Stimulated activated CD8-positive, alpha-beta memory T cell treated with anti-CD3 and anti-CD28 coated beads, Interleukin-12 subunit alpha, Interleukin-12 subunit beta, amount 100 ng/mL, for 4 hours (primary cell): Measurements from ENCODE around the gene ALKBH8.
"Not testable (repeated sequence)": the region's sequence is repeated elsewhere in the genome, so short reads cannot be mapped to it uniquely, and the experiment has no call there.

Source experiments
- DNase-seq: peaks from one replicate; pipeline ENCODE4 v3.0.0-alpha.2; 2020; ENCODE audit warnings: low read depth

The ALKBH8 gene

DNA sequence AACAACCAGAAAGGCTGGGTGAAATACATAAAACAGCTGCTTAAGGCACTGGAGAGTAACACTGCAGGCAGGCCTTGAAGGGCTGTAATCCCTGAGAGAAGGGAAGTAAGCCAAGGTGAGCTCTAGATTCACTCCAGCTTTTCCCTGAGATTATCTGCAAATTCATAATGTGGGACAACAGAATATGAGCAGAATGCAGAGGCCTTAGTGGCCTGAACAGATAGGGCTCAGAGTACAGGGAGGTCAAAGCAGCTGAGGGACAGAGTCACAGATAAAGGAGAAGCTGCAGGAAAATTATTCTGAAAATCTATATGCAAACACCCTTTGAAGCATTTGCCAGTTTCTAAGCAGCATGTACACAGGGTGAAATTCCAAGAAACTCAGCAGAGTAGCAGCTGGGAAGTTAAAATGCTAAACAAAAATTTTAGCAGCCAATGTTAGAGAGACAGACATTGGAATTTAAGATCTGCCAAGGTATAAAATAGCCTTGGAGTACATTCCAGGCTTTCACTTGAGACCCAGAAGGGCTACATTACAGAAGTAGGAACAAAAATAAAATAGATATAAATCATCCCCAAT, 59.8 kb downstream of the ALKBH8 start:
- no peak for DNase-seq

DNA sequence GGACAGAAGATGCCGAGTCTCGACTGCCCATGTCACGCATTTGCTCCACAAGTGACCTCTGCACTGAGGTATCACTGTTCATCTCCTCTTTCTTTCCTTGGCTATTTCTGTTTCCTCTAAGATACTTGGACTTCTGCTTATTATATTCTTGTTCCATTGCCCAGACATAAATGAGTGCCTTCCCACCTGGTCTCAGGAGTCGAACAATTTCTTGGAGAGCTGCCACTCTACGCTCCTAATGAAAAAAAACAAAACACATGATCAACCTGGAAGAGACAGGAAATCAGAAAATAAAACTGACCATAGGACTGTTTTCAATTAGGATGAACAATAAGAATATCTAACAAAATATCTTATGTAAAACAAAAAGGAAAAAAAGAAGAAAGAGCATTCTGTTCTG, 60.6 kb downstream of the ALKBH8 start:
- DNase-seq = no peak

DNA sequence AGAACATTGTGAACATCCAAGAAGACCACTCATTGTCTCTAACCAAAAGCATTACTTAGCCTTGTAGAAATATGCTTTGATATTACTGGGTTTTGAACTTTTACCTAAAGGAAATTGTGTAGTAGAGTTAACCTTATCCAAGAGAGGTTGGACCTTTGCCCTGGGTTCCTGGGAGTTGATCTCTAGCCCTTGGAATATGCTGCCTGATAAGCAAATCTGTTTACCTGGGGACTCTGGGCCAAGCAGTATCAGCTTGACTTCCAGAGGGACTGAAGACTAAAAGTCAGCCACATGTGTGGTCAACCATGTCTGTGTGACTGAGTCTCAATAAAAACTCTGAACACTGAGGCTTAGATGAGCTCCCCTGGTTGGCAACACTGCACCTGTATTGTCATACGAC, 63.8 kb downstream of the ALKBH8 start:
- no peak for DNase-seq

DNA sequence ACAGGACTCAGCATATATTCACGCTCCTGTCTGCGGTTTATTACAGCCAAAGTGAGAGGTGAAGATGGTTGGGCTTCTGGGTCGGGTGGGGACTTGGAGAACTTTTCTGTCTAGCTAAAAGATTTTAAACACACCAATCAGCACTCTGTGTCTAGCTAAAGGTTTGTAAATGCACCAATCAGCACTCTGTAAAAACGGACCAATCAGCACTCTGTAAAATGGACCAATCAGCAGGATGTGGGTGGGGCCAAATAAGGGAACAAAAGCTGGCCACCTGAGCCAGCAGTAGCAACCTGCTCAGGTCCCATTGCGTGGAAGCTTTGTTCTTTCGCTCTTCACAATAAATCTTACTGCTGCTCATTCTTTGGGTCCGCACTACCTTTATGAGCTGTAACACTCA, 68.2 kb downstream of the ALKBH8 start:
- DNase-seq = not testable (repeated sequence)

DNA sequence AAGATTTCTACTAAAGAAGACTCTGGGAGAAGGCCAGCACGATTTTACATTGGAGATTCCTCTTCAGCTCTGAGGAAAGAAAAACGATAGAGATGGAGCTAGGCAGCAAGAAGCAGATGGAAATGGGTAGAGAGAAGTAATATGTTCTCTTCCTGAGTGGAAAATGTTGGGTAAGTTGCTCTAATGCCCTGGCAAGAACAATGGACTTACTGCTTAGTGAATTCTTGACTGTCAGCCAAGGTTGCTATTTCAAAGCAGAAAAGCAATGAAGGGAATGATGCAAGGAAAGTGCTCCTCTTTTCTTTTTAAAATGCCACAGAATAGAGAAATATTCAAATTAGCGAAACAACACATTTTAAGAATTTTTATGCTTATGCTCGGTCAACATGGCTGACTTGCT, 69.5 kb downstream of the ALKBH8 start:
- DNase-seq = no peak

DNA sequence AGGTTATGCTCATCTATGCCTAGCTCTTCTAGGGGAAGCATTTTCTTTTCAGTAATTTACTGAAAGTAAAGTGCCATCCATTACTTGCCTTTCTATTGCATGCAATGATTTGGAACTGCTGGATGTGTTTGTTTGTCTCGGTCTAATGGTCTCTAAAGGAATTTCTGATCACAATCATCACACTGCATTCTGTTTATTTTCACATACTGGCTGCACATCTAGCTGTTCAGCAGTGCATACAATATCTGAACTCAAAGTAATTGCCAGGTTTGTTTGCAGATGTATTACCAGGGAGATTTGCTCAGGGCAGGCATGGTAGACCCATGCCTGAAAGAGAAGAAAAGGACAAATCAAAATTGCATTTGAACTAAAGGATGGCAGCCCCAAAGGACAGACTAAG, 71.5 kb downstream of the ALKBH8 start:
- DNase-seq = no peak

DNA sequence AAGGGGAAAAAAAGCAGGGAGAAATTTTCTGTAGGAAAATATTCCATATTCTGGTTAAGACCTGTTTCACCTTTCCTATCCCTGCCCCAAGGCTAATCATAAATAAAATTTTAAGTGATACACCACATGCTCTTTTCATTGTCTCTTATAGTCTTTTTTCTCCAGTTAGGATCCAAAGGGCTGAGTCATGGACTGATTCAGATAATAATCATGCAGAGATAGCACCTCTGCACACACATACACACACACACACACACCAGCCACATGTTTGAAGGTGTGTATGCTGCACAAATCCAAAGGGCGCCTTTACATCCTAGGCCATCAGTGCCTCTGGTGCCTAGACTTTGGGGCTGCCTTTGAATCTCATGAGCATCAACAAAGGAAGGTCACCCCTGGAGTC, 72.4 kb downstream of the ALKBH8 start:
- no peak for DNase-seq

DNA sequence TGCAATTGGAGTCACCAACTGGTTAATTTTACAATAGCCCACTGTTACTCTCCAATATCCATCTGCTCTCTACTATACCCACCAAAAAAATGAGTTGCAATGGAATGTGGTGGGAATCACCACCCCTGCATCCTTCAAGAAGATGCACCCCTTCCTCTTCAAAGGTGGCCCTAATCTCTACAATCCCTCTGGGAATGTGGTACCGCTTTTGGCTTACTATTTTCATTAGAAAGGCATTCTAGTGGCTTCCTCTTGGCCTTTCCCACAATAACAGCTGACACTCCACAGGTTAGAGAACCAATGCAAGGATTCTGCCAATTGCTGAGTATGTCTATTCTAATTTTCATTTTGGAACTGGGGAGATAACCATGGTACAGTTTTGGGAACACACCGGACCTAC, 74.7 kb downstream of the ALKBH8 start:
- DNase-seq = no peak

DNA sequence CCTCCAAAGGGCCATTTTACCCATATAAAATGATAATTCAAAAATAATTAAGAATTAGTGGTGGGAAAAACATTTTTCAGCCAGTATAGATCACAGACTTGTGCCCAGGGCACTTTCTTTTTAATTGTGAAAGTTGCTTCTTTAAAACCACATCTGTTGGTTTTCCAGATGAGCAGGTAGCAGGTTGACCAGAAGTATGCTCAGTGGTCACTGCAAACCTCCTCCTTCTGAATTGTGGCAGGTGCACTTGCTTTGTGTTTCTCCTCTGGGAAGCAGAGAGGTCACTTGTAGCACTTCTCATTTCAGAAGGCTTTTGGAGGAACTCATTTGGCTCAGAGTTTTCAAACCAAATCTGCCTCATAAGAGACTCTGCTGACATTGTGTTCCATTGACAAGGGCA, 83.3 kb downstream of the ALKBH8 start:
- no peak for DNase-seq

DNA sequence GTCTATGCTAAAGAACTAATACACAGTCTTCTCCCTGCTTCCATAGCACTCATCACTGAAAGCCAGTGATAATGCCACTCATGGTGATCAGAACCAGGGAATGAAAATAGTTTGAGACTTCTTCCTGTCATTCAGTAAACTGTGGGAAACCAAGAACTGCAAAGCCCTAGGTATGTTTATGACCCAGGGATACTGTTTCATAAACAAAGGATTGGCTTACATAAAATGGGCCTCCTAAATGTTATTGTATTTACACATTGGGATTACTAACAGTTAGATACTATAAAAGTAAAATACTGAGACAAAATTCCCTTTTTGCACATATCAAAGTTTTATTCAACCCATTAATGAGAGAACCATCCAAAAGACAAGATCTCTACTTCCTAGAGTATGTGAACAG, 86.6 kb downstream of the ALKBH8 start:
- no peak for DNase-seq

DNA sequence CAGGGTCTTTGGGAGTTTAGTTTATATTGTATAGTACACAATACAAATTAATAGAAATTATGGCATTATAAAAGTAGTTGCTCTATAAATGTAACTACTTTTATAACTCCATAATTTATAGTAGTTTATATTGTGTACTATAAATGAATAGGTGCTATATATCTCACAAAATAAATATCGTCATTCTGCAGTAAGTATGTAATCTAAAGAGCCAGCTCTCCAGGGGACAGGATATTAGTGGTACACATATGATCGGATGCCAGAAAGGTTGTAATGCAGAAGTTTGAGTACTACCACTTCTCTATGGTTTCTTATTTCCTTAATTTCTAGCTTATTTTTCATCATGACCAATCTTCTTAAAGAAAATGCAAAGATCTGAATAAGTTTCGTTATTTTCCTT, 87.7 kb downstream of the ALKBH8 start:
- no peak for DNase-seq

DNA sequence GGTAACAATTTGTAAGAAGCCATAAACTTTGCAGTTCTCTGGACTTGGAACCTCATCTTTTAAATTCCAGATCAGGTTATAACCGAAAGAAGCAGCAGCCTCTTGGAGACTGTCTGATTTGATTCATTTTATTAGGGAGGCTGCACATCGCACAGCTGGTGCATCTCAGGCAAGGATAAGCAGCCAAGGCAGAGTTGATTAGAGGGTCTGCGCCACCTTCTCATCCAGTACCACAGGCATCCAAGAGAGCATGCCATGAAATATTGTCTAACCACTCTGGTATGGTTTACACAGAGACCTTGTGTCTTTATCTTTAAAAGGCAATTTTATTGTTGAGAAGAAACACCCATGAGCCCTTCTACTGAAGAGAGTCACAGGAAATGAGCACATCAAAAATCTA, 91.7 kb downstream of the ALKBH8 start:
- DNase-seq = no peak

DNA sequence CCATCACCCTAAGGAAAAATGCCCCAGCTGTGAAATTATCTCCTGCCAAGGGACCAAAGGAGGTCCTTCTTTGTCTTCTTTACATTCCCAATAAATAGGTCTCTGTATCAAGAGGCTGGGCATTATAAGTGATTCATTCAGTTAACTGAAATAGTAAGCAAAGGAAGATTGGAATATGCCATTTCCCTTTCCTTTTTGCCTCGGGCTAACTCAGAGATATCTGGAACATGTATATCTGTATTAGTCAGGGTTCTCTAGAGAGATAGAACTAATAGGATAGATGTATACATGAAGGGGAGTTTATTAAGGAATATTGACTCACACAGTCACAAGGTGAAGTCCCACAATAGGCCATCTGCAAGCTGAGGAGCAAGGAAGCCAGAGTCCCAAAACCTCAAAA, 92.6 kb downstream of the ALKBH8 start:
- no peak for DNase-seq

DNA sequence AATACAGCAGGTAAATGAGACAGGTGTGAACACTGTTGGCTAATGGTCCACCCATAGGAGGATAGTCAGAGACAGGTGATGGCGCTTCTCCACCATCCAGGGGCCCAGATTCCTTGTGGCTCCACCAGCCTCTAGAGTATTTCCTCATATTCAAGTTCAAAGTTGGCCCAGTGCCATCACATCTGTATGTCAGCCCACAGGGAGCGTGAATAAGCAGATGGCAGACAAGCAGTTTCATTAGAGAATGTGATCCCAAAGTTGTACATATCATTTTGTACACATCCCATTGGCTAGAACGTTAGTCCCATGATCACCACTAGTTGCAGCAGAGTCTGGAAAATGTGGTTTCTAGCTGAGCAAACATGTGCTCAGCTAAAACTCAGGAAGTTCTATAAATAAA, 96.9 kb downstream of the ALKBH8 start:
- DNase-seq = no peak

DNA sequence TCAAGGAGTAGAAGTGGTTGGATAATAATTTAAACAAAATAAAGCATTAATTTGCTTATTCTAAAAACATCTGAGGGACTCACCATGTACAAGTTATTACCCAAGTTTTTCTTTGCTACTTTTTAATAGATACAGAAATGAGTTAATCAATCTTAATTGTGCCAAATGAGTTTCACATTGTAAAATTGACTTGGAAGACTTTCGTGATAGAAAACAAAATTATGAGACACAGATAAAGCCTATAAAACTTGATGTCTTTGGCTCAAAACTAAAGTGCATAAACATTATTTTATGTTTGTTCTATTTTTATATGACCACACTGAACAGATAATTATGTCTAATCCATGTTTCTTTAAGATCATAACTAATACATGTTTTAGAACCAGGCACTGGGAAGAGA, 97.8 kb downstream of the ALKBH8 start:
- DNase-seq = no peak

DNA sequence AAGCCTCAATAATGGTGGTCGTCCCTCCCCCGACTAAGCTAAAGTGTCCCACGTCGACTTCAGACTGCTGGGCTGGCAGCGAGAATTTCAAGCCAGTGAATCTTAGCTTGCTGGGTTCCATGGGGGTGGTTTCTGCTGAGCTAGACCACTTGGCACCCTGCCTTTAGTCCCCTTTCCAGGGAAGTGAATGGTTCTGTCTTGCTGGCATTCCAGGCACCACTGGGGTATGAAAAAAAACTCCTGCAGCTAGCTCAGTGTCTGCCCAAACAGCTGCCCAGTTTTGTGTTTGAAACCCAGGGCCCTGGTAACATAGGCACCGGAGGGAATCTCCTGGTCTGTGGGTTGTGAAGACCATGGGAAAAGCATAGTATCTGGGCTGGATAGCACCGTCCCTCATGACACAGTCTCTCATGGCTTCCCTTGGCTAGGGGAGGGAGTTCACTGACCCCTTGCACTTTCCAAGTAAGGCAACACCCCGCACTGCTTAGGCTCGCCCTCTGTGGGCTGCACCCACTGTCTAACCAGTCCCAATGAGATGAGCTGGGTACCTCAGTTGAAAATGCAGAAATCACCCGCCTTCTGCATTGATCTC, 99.2 kb downstream of the ALKBH8 start:
- DNase-seq = not testable (repeated sequence)

DNA sequence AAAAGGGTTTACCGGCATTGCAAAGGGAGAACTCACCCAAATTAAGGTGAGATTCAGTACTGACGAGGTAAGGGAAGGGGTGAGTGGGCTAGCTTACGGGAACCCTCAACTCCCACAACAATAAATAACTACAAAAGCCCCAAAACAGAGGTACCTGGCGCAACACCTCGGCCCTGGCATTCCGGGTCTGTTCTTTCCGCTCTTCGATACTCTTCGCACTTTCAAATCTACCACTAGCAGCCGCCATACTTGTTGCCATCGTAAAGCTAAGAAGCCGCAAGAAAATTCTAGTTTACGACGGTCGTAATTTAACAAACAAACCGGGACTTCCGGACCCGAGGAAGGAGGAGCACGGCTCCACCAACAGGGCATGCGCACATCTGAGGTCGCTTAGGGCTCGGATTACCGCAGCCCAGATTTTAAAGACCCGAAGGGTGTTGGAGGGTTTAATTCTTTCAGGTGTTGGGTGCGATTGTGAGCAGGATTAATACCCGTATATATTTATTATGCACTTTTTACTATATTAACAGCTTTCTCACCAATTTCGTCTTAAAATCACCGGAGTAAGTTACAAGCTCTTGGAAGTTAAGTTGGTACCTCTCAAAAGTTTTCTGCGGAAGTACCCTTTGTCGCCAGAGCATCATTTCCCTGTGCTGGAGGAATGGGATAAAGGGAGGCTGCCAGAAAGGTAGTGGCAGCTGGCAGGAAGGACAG, 107.8 kb downstream of the ALKBH8 start, which contains the start of gene CWF19L2:
Gene CWF19L2 (minus strand): TSS at position 268 of the 714 bp plus-strand sequence. CDS start 9 bp downstream, at position 259.
- DNase-seq = peak; percentile 76

DNA sequence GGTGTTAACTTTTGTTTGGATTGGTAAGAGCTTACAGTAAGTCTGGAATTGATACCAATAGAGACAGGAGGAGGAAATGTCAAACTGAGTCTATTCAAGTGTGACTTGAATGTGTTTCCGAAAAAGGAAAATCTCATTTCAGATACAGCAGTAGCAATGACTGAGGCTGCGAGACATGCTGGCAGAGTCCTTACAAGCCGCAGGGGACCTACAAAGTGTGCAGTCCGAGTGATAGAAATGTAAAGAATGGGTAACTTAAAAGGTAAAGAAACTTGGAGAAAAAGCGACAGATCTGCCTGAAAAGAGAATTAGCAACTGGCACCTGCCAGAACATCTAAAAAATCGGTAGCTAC, 108.4 kb downstream of the ALKBH8 start:
- no peak for DNase-seq

DNA sequence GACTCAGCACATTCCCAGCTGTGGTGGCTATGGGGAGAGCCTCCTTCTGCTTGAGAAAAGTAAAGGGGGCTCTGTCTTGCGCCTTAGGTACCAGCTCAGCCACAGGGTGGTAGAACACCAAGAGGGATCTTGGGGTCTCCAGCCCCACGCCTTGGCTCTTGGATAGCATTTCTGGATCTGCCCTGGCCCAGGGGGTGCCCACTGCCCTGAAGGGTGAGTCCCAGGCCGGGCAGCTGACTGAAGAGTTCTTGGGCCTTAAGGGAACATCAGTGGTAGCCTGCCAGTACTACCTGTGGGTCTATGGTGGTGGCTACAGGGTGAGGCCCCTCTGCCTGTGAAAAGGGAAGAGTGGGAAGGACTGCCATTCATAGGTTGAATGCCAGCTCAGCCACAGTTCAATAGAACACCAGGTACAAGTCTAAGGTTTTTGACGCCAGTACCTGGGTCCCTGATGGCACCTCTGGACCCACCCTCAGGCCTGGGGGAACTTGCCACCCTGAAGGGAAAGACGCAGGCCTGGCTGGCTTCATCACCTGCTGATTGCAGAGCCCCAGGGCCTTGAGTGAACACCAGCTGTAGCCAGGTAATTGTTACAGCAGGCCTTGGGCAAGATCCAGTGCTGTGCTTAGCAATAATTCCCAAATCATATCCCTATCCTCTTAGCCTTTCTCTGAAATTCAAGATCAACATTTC, 111.8 kb downstream of the ALKBH8 start:
- DNase-seq = no peak
